Measurements from ENCODE around the gene TBC1D12. TPM values are rescaled to one million over a fixed set of nuclear protein-coding genes. Genes with fewer than 3 reads are reported as not detected.

The TBC1D12 gene
- total RNA-seq, 2 experiments from 2014 or later, result 0.20 TPM

DNA sequence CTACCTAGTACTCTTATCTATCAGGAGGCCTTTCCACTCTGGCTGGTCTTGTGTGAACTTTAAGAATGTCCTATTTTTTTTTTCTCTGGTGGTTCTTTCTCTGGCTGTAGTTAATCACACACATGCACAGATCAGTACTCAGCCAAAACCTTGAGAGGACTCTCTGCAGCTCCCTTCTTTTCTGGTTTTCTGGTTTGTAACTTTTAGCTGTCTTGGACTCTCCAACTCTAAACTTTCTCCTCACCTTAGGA, 88.4 kb downstream of the TBC1D12 start:
- Mint-ChIP-seq H3K36me3 (ENCODE audit: low read depth) (no peaks in the 10 kb centered on the region), H3K27me3 (peaks cover 6% of the 10 kb centered on the region), H3K9me3 (no peaks in the 10 kb centered on the region), H3K27ac (no peak overlapping the region), H3K4me3 (no peak overlapping the region), H3K4me1 (ENCODE audit: low read depth) (no peaks in the 10 kb centered on the region)
- ATAC-seq, result no peak
- TF ChIP-seq CTCF (IDR thresholded peaks at IDR 0.05), result no peak
- no peak for DNase-seq
- ChIA-PET POLR2A (interaction anchor here (0.6 kb wide), 1 partner anchor 453 kb away, joined by 4 read pairs; no protein-coding TSS in a partner anchor), CTCF (no interaction called here)
- intact Hi-C loops (cut with micrococcal nuclease), result no loop called here

GRCh38 chr10:94493463-94493862, 91.1 kb downstream of the TBC1D12 start:
- intact Hi-C loops (cut with micrococcal nuclease), result no loop called here
- Mint-ChIP-seq H3K27me3 (peaks cover 6% of the 10 kb centered on the region), H3K27ac (no peak overlapping the region), H3K4me1 (ENCODE audit: low read depth) (no peaks in the 10 kb centered on the region), H3K4me3 (no peak overlapping the region), H3K36me3 (ENCODE audit: low read depth) (no peaks in the 10 kb centered on the region), H3K9me3 (no peaks in the 10 kb centered on the region)
- POLR2A ChIA-PET, result no interaction called here
- DNase-seq (no peak), ATAC-seq (no peak)
- CTCF ChIA-PET, result no interaction called here
- TF ChIP-seq CTCF (IDR thresholded peaks at IDR 0.05), result no peak

DNA sequence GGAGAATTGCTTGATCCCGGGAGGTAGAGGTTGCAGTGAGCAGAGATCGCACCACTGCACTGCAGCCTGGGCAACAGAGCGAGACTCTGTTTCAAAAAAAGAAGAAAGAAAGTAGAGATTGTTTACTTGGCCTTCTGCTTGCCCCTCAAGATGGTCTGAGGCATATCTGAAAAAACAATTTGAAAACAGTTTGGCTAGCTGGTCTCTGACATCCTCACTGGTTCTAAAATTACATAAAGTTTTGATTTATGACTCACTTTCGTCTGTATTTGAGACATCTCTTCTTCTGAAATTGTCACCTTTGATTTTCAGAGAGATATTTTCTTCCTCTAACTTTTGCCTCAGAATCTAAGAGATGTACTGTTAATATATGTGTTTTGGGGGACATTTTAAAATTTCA, 93.7 kb downstream of the TBC1D12 start:
- DNase-seq (no peak), ATAC-seq (no peak)
- H3K27ac Mint-ChIP-seq, result no peak overlapping the region
- ChIA-PET POLR2A (no interaction called here), CTCF (no interaction called here)
- H3K36me3 Mint-ChIP-seq (ENCODE audit: low read depth), result no peaks in the 10 kb centered on the region
- no peaks in the 10 kb centered on the region for H3K4me1 Mint-ChIP-seq (ENCODE audit: low read depth)
- no peaks in the 10 kb centered on the region for H3K9me3 Mint-ChIP-seq
- H3K4me3 Mint-ChIP-seq, result no peak overlapping the region
- TF ChIP-seq CTCF (IDR thresholded peaks at IDR 0.05), result no peak
- no peaks in the 10 kb centered on the region for H3K27me3 Mint-ChIP-seq
- intact Hi-C loops (cut with micrococcal nuclease), result no loop called here

- no peaks in the 10 kb centered on the region for H3K27me3 Mint-ChIP-seq
- H3K27ac Mint-ChIP-seq, result no peak overlapping the region
Measured at GRCh38 chr10:94496646-94497045, 94.3 kb downstream of the TBC1D12 start.

DNA sequence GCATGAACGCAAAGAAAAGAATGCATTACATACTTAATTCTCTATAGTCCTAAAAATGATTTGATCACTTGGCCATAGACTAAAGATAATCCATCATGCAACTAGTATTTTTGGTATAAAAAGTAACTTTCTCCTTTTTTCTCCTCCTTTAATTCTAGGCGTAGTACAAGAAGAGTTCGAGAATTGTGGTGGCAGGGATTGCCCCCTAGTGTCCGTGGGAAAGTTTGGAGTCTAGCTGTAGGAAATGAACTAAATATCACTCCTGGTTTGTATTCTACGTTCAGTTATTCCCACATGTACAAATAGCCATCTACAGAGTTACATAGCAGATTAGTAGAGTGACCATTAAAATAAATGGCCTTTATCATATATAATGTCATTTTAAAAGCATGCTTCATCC, 97.7 kb downstream of the TBC1D12 start:
- CTCF ChIA-PET, result no interaction called here
- ATAC-seq (no peak), DNase-seq (no peak)
- no peaks in the 10 kb centered on the region for H3K36me3 Mint-ChIP-seq (ENCODE audit: low read depth)
- POLR2A ChIA-PET, result no interaction called here
- H3K4me3 Mint-ChIP-seq, result no peak overlapping the region
- intact Hi-C loops (cut with micrococcal nuclease), result no loop called here
- H3K9me3 Mint-ChIP-seq, result no peaks in the 10 kb centered on the region
- no peak overlapping the region for H3K27ac Mint-ChIP-seq
- no peaks in the 10 kb centered on the region for H3K27me3 Mint-ChIP-seq
- no peaks in the 10 kb centered on the region for H3K4me1 Mint-ChIP-seq (ENCODE audit: low read depth)
- no peak for TF ChIP-seq CTCF (IDR thresholded peaks at IDR 0.05)

More at GRCh38 chr10:94496646-94497045, 94.3 kb downstream of the TBC1D12 start:
- Mint-ChIP-seq H3K9me3 (no peaks in the 10 kb centered on the region), H3K4me1 (ENCODE audit: low read depth) (no peaks in the 10 kb centered on the region), H3K36me3 (ENCODE audit: low read depth) (no peaks in the 10 kb centered on the region), H3K4me3 (no peak overlapping the region)
- intact Hi-C loops (cut with micrococcal nuclease), result no loop called here
- no peak for TF ChIP-seq CTCF (IDR thresholded peaks at IDR 0.05)
- POLR2A ChIA-PET, result no interaction called here
- CTCF ChIA-PET, result no interaction called here
- DNase-seq (no peak), ATAC-seq (no peak)

Data from activated CD8-positive, alpha-beta T cell treated with anti-CD3 and anti-CD28 coated beads for 36 hours (primary cell).